GM19438 (cell line): Measurements from ENCODE around the gene SMARCD3.

Experiments used
- ATAC-seq: cut with Tn5 transposase; IDR thresholded peaks from one replicate; pipeline ENCODE4 v1.9.1; 2021; ENCODE audit warnings: low read depth; ENCODE audit not compliant: unreplicated experiment

Gene SMARCD3

GRCh38 chr7:151248346-151249033 is at the start of gene SMARCD3:
Gene SMARCD3 (minus strand): TSS chr7:151248694. CDS start chr7:151248562, 132 bp downstream.
- ATAC-seq = no peak

GRCh38 chr7:151296202-151296992 is 47.9 kb upstream of the SMARCD3 start:
- no peak for ATAC-seq

GRCh38 chr7:151292850-151293249 is 44.4 kb upstream of the SMARCD3 start:
- ATAC-seq = no peak

GRCh38 chr7:151291206-151291605 is 42.7 kb upstream of the SMARCD3 start:
- ATAC-seq = no peak

GRCh38 chr7:151290355-151290760 is 41.9 kb upstream of the SMARCD3 start:
- ATAC-seq = no peak

GRCh38 chr7:151289891-151290290 is 41.4 kb upstream of the SMARCD3 start:
- ATAC-seq = no peak

- no peak for ATAC-seq
Measured at GRCh38 chr7:151286148-151286547, 37.7 kb upstream of the SMARCD3 start.

- ATAC-seq = no peak
Measured at GRCh38 chr7:151283302-151283701, 34.8 kb upstream of the SMARCD3 start.

GRCh38 chr7:151282111-151282510 is 33.6 kb upstream of the SMARCD3 start:
- ATAC-seq = no peak

GRCh38 chr7:151281686-151282085 is 33.2 kb upstream of the SMARCD3 start:
- no peak for ATAC-seq

- ATAC-seq = no peak
Measured at GRCh38 chr7:151280388-151281019, 32.0 kb upstream of the SMARCD3 start.

- ATAC-seq = no peak
Measured at GRCh38 chr7:151279868-151280267, 31.4 kb upstream of the SMARCD3 start.

- no peak for ATAC-seq
Measured at GRCh38 chr7:151278949-151279348, 30.5 kb upstream of the SMARCD3 start.

GRCh38 chr7:151277631-151278030 is 29.1 kb upstream of the SMARCD3 start:
- ATAC-seq = no peak

GRCh38 chr7:151276666-151277590 is 28.4 kb upstream of the SMARCD3 start:
- no peak for ATAC-seq

GRCh38 chr7:151275813-151276577 is 27.5 kb upstream of the SMARCD3 start:
- no peak for ATAC-seq

- no peak for ATAC-seq
Measured at GRCh38 chr7:151274936-151275812, 26.7 kb upstream of the SMARCD3 start.

- ATAC-seq = no peak
Measured at GRCh38 chr7:151274396-151274795, 25.9 kb upstream of the SMARCD3 start.
